ENCODE data around the gene GRK3. TPM values are rescaled to one million over a fixed set of nuclear protein-coding genes. Genes with fewer than 3 reads are reported as not detected.
"Not testable (repeated sequence)": the region's sequence is repeated elsewhere in the genome, so short reads cannot be mapped to it uniquely, and the experiment has no call there.

The GRK3 gene
- total RNA-seq, 1 donor from 2014 or later = 62.9 TPM

GRCh38 chr22:25572708-25573171, 8.3 kb downstream of the GRK3 start:
- no peak for DNase-seq

DNA sequence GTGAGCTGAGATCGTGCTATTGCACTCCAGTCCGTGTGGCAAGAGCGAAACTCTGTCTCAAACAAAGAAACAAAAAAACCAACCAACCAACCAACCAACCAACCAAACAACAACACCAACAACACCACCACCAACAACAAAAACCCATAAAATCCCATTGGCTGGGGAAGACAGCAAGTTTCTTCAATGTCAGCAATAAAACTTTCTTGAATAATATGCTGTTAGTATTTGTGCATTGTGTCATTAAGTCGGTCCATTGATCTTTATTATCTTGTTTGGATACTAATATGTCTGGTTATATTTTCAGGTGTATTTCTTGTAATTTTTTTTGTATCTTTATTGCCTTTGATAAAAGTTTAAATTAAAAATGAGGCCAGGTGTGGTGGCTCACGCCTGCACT, 9.4 kb downstream of the GRK3 start:
- DNase-seq = no peak

- DNase-seq = no peak
Observed at GRCh38 chr22:25574736-25575135, 10.3 kb downstream of the GRK3 start.

DNA sequence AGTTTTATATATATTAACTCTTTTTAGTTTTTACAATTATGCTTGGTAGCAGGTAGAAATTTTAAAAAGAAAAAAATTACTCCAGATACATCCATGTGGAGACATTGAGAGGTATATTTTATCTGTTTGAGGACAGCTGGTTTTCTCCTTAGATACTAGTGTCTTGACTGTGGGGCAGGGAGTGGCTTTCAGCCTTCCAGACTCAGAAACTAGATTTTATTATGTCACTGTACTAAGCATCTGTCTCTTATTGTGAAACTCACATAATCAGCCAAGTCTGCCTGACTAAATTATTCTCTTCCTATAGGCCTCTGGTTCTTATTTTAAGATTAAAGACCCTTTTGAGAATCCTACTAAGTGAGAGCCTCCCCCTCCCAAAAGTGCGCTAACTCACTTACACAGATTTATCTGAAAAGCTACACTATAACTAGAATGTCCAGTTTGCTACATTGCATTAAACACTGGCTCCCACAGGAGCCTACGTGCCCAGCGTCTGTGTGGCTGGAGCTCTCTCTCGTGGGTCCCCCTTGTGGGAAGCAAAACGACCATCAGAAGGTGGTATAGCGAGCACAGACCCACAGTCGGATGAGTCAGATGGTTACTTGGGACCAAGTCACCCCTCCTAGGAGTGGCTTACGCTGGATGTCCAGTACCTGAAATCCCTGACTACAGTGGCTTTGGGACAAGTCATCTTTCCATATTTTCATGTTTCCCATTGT, 11.4 kb downstream of the GRK3 start:
- DNase-seq = not testable (repeated sequence)

DNA sequence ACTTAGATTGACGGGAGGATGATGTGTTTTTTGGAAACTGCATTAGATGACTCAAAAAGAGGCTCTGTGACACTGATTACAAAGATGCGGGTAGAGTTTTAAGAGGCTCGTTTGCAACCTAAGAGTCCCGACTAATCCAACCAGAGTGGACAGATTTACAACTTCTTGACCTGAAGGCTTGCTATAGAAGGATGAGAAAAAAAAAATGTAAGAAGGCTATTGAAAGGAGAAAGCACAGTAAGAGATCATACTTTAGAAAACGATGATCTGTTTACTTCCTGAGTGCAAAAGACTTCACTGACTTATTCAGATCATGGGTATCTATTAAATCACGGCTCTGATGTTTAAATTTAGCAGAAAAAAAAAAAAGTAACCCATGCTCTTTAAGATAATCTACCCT, 17.0 kb downstream of the GRK3 start:
- not testable (repeated sequence) for DNase-seq

DNA sequence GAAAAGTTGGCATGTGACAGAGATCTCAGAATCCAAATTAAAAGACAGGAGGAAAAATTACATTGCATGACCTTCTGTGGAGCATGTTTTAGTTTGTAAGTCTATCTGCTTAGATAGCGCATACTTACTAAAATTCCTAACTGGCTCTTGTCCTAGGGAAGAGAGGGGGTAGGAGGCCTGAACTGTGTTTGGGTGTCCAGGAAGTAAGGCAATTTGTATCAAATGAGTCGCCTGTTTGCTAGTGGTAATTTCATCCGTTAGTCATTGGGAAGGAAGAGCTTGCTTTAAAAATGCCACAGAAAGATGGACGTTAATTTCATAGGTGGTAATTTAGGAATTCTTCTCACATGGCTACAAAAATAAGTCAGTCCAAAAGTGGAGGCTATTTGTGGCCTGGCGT, 18.5 kb downstream of the GRK3 start:
- DNase-seq = no peak

GRCh38 chr22:25584993-25585392, 20.5 kb downstream of the GRK3 start:
- not testable (repeated sequence) for DNase-seq

GRCh38 chr22:25589664-25590063, 25.2 kb downstream of the GRK3 start:
- not testable (repeated sequence) for DNase-seq

- DNase-seq = not testable (repeated sequence)
Observed at GRCh38 chr22:25593323-25593722, 28.8 kb downstream of the GRK3 start.

GRCh38 chr22:25598609-25599008, 34.1 kb downstream of the GRK3 start:
- no peak for DNase-seq

- DNase-seq = no peak
Observed at GRCh38 chr22:25602445-25602844, 38.0 kb downstream of the GRK3 start.

GRCh38 chr22:25602916-25603315, 38.4 kb downstream of the GRK3 start:
- DNase-seq = no peak

GRCh38 chr22:25605146-25605545, 40.7 kb downstream of the GRK3 start:
- not testable (repeated sequence) for DNase-seq

- not testable (repeated sequence) for DNase-seq
Observed at GRCh38 chr22:25605565-25605964, 41.1 kb downstream of the GRK3 start.

DNA sequence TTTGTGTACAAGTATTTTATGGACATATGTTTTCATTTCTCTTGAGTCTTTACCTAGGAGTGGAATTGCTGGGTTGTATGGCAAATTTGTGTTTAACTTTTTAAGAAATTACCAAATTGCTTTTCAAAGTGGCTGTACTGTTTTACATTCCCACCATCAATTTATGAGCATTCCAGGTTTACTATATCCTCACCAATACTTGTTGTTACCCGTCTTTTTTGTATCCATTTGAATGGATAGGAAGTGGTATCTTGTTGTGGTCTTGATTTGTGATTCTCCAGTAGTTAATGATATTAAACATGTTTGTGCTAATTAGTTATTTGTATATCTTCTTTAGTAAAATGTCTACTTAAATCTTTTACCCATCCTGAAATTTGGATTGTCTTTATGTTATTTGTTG, 46.8 kb downstream of the GRK3 start:
- DNase-seq = not testable (repeated sequence)

- not testable (repeated sequence) for DNase-seq
Observed at GRCh38 chr22:25613131-25613530, 48.7 kb downstream of the GRK3 start.

DNA sequence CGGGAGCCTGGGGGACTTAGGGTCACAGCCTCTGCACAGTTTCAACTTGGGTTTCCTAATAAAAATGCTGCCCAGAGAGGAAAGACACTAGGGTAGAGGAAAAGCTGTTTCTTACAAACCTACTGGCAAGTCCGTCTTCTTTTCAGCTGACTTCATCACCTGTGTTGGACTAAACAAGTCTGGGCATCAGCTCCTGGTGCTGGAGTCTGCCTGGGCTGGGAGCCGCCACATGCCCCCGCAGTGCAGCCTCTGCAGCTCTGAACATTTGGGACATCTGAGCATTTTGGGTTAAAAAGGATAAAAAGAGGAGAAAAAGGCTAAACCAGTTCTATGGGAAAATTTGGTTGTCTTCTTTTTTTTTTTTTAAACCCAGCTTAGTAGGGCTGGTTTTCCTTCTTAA, 49.1 kb downstream of the GRK3 start:
- not testable (repeated sequence) for DNase-seq

DNA sequence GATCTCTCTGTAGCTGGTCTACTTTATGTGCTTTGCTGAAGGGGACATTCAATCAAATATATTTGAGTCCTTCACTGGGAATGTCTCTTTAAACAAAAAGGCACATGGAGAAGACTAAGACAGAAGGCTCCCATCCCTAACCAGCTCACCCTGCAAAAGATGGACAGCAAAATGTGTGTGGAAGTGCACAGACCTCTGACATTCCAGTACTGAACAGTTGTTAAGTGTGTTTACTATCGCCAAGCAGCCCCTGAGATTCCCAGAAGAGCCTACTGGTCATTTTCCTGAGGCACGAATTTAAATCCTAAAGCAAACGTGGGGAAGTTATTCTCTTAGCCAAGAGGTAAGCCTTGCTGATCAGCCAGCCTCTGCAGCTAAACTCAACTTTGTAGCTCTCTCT, 50.3 kb downstream of the GRK3 start:
- DNase-seq = not testable (repeated sequence)

- no peak for DNase-seq
Observed at GRCh38 chr22:25621986-25622385, 57.5 kb downstream of the GRK3 start.

DNA sequence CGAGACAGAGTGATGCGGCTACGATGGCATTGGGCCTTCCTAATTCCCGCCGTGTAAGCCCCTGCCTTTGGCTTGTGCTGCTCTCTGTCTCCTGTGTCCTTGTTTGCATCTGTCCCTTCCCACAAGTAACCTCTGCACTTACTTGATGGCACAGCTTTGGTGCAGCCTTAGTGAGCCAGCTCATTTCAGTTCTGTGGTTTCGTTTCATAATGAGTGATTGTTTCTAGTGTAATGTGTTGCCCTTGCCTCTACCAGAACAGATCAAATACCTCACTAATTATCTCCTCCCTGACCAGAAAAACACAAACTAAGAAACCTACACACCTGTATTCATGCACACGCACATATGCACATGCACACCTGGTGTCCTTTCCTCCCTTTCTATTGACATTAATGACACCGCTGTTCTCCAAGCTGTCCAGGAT, 58.8 kb downstream of the GRK3 start:
- DNase-seq = no peak

DNA sequence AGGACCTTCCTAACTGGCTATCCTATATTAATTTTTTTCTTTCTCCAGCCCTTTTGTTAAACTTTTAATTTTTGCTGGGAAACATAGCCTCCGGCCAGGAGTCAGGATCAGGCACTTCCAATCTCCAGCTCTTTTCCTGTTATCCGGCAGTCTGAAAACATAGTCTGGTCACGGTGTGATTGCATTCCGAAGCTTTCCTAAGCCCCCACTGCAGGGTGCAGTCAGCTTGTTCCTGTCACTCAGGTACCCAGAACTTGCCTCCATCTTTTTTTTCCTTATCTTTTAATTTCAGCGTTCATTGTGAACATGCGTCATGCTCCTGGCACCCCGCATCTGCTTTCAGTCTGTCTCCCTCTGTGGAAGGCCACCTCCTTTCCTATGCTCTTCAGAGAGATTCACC, 59.4 kb downstream of the GRK3 start:
- no peak for DNase-seq

GRCh38 chr22:25624476-25624875, 60.0 kb downstream of the GRK3 start:
- DNase-seq = no peak

DNA sequence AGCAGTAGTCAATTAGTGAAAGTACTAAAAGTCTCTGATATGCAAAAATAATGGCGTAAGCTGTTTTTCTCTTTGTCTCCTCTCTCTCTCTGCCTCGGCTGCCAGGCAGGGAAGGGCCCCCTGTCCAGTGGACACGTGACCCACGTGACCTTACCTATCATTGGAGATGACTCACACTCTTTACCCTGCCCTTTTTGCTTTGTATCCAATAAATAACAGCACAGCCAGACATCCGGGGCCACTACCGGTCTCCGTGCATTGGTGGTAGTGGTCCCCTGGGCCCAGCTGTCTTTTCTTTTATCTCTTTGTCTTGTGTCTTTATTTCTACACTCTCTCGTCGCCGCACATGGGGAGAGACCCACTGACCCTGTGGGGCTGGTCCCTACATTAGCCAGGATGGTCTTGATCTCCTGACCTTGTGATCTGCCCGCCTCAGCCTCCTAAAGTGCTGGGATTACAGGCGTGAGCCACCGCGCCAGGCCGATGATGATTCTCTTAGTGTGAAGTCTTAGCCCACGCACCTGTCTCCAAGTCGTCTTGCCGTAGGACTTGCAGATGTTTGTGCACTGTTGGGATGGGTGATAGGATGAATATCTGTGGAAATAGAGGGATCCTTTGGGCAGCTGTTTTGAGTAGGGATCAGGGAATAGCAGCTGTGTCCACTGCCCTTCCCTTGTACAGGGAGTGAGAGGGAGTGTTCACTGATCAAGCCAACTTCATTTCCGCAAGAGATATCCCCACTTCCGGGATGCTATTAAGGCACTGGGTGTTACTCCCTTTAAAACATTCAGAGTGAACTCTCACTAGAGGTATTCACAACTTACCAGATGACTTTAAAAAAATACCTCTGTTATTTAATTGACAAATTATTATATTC, 61.5 kb downstream of the GRK3 start:
- not testable (repeated sequence) for DNase-seq

- no peak for DNase-seq
Observed at GRCh38 chr22:25626624-25626990, 62.1 kb downstream of the GRK3 start.
